Mammary epithelial cell (primary cell): Measurements from ENCODE around the gene DDX47.

Experiments
- EZH2 ChIP-seq: IDR thresholded peaks from 2 replicates; pipeline ENCODE4 v1.6.1; 2012; ENCODE audit warnings: low read length, inconsistent platforms, borderline replicate concordance
- TF ChIP-seq, protein P1 (sequence below), 2 donors: IDR thresholded peaks in 1 of 2; conservative IDR thresholded peaks in 1 of 2; 2 replicates each; pipeline ENCODE4 v1.5.1; 2011 to 2012; ENCODE audit warnings: inconsistent platforms in 2 of 2, low read length in 2 of 2, mild to moderate bottlenecking in 2 of 2, control low read depth in 1 of 2, low read depth in 1 of 2; ENCODE audit not compliant: insufficient read depth in 1 of 2; ENCODE audit errors: extremely low read depth in 1 of 2

DNA sequence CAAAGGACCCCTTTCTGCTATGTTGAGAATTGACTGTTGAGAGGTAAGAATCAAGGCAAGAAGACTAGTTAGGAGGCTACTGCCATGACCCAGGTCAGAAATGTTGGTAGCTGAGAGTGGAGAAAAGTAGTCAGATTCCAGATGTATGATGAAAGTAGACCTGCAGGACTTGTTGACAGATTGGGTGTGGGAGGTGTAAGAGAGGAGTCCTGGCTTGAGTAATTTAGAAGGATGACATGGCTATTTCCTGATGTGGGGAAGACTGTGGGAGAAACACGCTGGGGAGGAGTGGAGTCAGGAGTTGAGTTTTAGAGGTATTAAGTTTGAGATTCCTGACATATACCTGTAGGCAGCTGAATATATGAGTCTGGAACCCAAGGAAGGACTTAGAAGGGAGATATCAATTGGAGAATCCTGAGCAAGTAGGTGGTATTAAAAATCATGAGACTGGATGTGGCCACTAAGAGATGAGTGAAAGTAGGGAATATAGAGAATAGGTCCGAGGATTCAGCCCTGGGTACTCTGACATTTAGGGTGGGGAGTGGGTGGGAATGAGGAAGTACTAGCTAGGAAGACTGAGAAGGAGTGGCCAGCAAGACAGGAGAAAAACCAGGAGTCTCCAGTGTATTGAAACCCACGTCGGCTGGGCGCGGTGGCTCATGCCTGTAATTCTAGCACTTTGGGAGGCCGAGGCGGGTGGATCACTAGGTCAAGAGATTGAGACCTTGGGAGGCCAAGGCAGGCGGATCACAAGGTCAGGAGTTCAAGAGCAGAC lies 12.6 kb upstream of the DDX47 start:
- TF ChIP-seq, protein P1, sequence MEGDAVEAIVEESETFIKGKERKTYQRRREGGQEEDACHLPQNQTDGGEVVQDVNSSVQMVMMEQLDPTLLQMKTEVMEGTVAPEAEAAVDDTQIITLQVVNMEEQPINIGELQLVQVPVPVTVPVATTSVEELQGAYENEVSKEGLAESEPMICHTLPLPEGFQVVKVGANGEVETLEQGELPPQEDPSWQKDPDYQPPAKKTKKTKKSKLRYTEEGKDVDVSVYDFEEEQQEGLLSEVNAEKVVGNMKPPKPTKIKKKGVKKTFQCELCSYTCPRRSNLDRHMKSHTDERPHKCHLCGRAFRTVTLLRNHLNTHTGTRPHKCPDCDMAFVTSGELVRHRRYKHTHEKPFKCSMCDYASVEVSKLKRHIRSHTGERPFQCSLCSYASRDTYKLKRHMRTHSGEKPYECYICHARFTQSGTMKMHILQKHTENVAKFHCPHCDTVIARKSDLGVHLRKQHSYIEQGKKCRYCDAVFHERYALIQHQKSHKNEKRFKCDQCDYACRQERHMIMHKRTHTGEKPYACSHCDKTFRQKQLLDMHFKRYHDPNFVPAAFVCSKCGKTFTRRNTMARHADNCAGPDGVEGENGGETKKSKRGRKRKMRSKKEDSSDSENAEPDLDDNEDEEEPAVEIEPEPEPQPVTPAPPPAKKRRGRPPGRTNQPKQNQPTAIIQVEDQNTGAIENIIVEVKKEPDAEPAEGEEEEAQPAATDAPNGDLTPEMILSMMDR (conservative IDR thresholded peaks at IDR 0.05 in 1 of 2, IDR thresholded peaks at IDR 0.05 in 1 of 2; ENCODE audit: extremely low read depth in 1 of 2, insufficient read depth in 1 of 2, low read depth in 1 of 2, low read length in 2 of 2), result no peak
- TF ChIP-seq EZH2, result no peak
